Measurements from ENCODE around the gene ZNF593OS. TPM values are rescaled to one million over a fixed set of nuclear protein-coding genes. Genes with fewer than 3 reads are reported as not detected.

ZNF593OS gene
- polyA plus RNA-seq, 1 donor from 2014 or later: not detected

GRCh38 chr1:26175346-26175745 is 3.7 kb upstream of the ZNF593OS start:
- Histone ChIP-seq H3K9ac (ENCODE audit: low read length) (no peak overlapping the region), H3F3A (ENCODE audit: insufficient read depth, low read length, poor library complexity, severe bottlenecking) (no peaks in the 10 kb centered on the region), H3K27ac (ENCODE audit: low read length) (no peak overlapping the region), H3K4me3 (ENCODE audit: low read length) (no peak overlapping the region), H3K27me3 (ENCODE audit: insufficient read depth, low read depth, low read length) (no peaks in the 10 kb centered on the region), H3K9me2 (ENCODE audit: insufficient read depth, low read length) (no peaks in the 10 kb centered on the region), H3K9me3 (ENCODE audit: low read length) (no peaks in the 10 kb centered on the region), H2AFZ (ENCODE audit: low read depth, low read length) (no peak overlapping the region), H3K36me3 (ENCODE audit: insufficient read depth, low read length) (no peaks in the 10 kb centered on the region), H4K20me1 (ENCODE audit: insufficient read depth) (no peaks in the 10 kb centered on the region), H3K4me2 (ENCODE audit: low read length) (no peak overlapping the region), H3K79me2 (replicated peaks; ENCODE audit: insufficient read depth, low read length) (no peaks in the 10 kb centered on the region)
- TF ChIP-seq REST (IDR thresholded peaks at IDR 0.05; ENCODE audit: borderline replicate concordance) (no peak), MXI1 (conservative IDR thresholded peaks at IDR 0.05; ENCODE audit: poor library complexity, severe bottlenecking) (no peak), SMC3 (conservative IDR thresholded peaks at IDR 0.05; ENCODE audit: poor library complexity) (no peak), POLR2AphosphoS5 (IDR thresholded peaks at IDR 0.05) (no peak), EP300 (conservative IDR thresholded peaks at IDR 0.05; ENCODE audit: poor library complexity, severe bottlenecking) (no peak), EZH2 (IDR thresholded peaks at IDR 0.05; ENCODE audit: borderline replicate concordance, insufficient read depth, low read length, poor library complexity, severe bottlenecking) (no peak), RAD21 (conservative IDR thresholded peaks at IDR 0.05) (no peak), CTCF (IDR thresholded peaks at IDR 0.05; ENCODE audit: poor library complexity, severe bottlenecking) (no peak), TAF1 (IDR thresholded peaks at IDR 0.05; ENCODE audit: low read depth) (no peak)

- Histone ChIP-seq H3K36me3 (ENCODE audit: insufficient read depth, low read length) (no peaks in the 10 kb centered on the region), H3K9me2 (ENCODE audit: insufficient read depth, low read length) (no peaks in the 10 kb centered on the region), H3K27me3 (ENCODE audit: insufficient read depth, low read depth, low read length) (no peaks in the 10 kb centered on the region), H3K4me3 (ENCODE audit: low read length) (peak overlapping the region; percentile 94), H2AFZ (ENCODE audit: low read depth, low read length) (peak overlapping the region; percentile 95), H3K9me3 (ENCODE audit: low read length) (no peaks in the 10 kb centered on the region), H3K79me2 (replicated peaks; ENCODE audit: insufficient read depth, low read length) (no peaks in the 10 kb centered on the region), H4K20me1 (ENCODE audit: insufficient read depth) (no peaks in the 10 kb centered on the region), H3K9ac (ENCODE audit: low read length) (peak overlapping the region; percentile 85), H3K4me2 (ENCODE audit: low read length) (peak overlapping the region; percentile 82), H3K27ac (ENCODE audit: low read length) (no peak overlapping the region), H3F3A (ENCODE audit: insufficient read depth, low read length, poor library complexity, severe bottlenecking) (no peaks in the 10 kb centered on the region)
- TF ChIP-seq SMC3 (conservative IDR thresholded peaks at IDR 0.05; ENCODE audit: poor library complexity) (no peak), MXI1 (conservative IDR thresholded peaks at IDR 0.05; ENCODE audit: poor library complexity, severe bottlenecking) (no peak), CTCF (IDR thresholded peaks at IDR 0.05; ENCODE audit: poor library complexity, severe bottlenecking) (no peak), EZH2 (IDR thresholded peaks at IDR 0.05; ENCODE audit: borderline replicate concordance, insufficient read depth, low read length, poor library complexity, severe bottlenecking) (no peak), TAF1 (IDR thresholded peaks at IDR 0.05; ENCODE audit: low read depth) (no peak), RAD21 (conservative IDR thresholded peaks at IDR 0.05) (no peak), EP300 (conservative IDR thresholded peaks at IDR 0.05; ENCODE audit: poor library complexity, severe bottlenecking) (no peak), POLR2AphosphoS5 (IDR thresholded peaks at IDR 0.05) (no peak), REST (IDR thresholded peaks at IDR 0.05; ENCODE audit: borderline replicate concordance) (no peak)
Observed at GRCh38 chr1:26170472-26170821, 1.2 kb downstream of the ZNF593OS start.

Data from neural cell (in vitro differentiated cells).